MM.1S (cell line): ENCODE data around the gene WNT5A.

Experiments
- EZH2 ChIP-seq: fragments of 300-600 bp; sonication (generic); optimal IDR thresholded peaks from 2 replicates; pipeline ENCODE3; 2017; ENCODE audit warnings: low read depth, mild to moderate bottlenecking, antibody characterized with exemption, low read length, mixed read lengths
- TF ChIP-seq, protein P1 (sequence below): fragments of 300-600 bp; sonication (generic); IDR thresholded peaks from 2 replicates; pipeline ENCODE4 v1.5.1; 2016; ENCODE audit warnings: antibody characterized with exemption, low read length, mixed read lengths

GRCh38 chr3:55440104-55440708 lies 46.9 kb downstream of the WNT5A start:
- no peak for TF ChIP-seq EZH2
- TF ChIP-seq, protein P1, sequence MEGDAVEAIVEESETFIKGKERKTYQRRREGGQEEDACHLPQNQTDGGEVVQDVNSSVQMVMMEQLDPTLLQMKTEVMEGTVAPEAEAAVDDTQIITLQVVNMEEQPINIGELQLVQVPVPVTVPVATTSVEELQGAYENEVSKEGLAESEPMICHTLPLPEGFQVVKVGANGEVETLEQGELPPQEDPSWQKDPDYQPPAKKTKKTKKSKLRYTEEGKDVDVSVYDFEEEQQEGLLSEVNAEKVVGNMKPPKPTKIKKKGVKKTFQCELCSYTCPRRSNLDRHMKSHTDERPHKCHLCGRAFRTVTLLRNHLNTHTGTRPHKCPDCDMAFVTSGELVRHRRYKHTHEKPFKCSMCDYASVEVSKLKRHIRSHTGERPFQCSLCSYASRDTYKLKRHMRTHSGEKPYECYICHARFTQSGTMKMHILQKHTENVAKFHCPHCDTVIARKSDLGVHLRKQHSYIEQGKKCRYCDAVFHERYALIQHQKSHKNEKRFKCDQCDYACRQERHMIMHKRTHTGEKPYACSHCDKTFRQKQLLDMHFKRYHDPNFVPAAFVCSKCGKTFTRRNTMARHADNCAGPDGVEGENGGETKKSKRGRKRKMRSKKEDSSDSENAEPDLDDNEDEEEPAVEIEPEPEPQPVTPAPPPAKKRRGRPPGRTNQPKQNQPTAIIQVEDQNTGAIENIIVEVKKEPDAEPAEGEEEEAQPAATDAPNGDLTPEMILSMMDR = no peak
